AG09309 (cell line): ENCODE data around the gene AP3B1.

Experiments
- DNase-seq: peaks from one replicate; pipeline ENCODE4 v3.0.0-alpha.2; 2010; ENCODE audit warnings: low read depth
- H3K4me3 ChIP-seq: 2 replicates; pipeline ENCODE4 v1.5.1; 2011; ENCODE audit warnings: mild to moderate bottlenecking, low read depth, low read length, moderate library complexity; ENCODE audit not compliant: control insufficient read depth
- CTCF ChIP-seq: IDR thresholded peaks from 2 replicates; pipeline ENCODE4 v1.5.1; 2011; ENCODE audit warnings: mild to moderate bottlenecking, low read depth, low read length, inconsistent platforms; ENCODE audit not compliant: insufficient read depth, control insufficient read depth; ENCODE audit errors: missing control alignments

AP3B1 gene

GRCh38 chr5:77970891-77971290 is 323.6 kb downstream of the AP3B1 start:
- H3K4me3 ChIP-seq, result no peak overlapping the region
- no peak for DNase-seq
- no peak for TF ChIP-seq CTCF

DNA sequence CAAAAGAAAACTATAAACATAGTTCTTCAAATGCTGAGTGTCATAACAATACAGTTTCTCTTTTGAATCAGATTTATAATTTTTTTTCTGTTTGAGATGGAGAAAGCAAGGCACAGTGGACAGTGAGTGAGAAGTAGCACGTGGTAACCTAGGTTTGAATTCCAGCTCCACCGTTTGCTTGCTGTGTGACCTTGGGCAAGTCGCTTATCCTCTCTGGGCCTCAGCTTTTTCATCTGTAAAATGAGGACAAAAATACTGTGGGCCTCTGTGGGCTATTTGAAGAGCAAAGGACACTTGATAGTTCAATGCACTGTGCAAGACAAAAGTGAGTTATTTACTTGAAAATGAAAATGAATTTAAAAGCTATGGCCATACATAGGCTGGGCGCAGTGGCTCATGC is 330.7 kb downstream of the AP3B1 start:
- H3K4me3 ChIP-seq, result no peak overlapping the region
- DNase-seq, result no peak
- TF ChIP-seq CTCF, result no peak

DNA sequence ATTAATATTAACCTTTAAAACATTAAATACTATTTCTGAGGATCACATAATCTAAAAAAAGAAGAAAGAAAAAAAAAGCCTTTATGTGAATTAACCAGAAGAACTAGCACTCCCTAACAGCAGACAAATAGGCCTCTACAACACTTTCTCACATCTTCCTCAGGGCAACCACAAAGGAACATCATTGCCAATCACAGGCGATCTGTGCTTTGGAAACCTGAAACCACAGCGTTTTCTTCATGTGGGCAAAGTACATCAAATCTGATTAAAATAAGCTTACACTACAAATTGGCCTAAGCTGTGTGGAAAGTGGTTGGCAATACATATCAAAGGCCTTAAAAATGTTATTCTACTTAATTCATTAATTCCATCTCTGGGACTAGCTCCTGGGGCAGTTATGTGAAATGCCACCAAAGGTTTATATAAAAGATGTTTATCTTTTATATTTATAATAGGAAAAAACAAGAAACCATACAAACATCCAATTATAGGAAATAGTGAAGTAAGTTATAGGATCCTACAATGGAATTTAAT is 333.6 kb downstream of the AP3B1 start:
- no peak for DNase-seq
- H3K4me3 ChIP-seq, result no peak overlapping the region
- TF ChIP-seq CTCF, result no peak

DNA sequence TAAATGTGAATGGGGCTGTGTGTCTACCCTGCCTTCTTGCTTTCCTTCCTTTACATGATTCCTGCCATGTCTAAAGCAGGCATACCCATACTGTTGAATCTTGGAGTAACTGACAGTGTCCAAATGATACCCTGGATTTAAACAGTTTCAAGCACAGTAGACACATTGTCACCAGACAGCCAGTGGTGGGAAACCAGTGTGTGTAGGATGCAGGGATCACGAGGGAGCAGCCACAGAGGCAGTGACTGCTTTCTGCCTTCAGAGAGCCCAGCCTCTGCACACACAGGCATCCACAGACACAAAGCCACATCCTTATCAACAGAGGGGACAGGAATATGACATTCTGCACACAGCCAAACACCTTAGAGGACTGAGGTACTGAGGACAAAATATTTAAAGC is 334.2 kb downstream of the AP3B1 start:
- no peak for TF ChIP-seq CTCF
- H3K4me3 ChIP-seq, result no peak overlapping the region
- DNase-seq, result no peak

GRCh38 chr5:77958642-77959330 is 335.7 kb downstream of the AP3B1 start:
- TF ChIP-seq CTCF, result no peak
- H3K4me3 ChIP-seq, result no peak overlapping the region
- no peak for DNase-seq

- no peak for TF ChIP-seq CTCF
- DNase-seq, result no peak
- H3K4me3 ChIP-seq, result no peak overlapping the region
These were observed 336.5 kb downstream of the AP3B1 start for GRCh38 chr5:77957931-77958521.
